Measurements from ENCODE around the gene NPY4R.
"Not testable (repeated sequence)": the region's sequence is repeated elsewhere in the genome, so short reads cannot be mapped to it uniquely, and the experiment has no call there.

NPY4R gene

GRCh38 chr10:46441837-46442278 lies 23.9 kb downstream of the NPY4R start:
- H3F3A ChIP-seq (ENCODE audit: insufficient read depth); H3K9me2 ChIP-seq (replicated peaks; ENCODE audit: insufficient read depth, low read length); H3K9ac ChIP-seq (ENCODE audit: low read length); H2AFZ ChIP-seq (ENCODE audit: low read depth, low read length, severe bottlenecking); H4K20me1 ChIP-seq (ENCODE audit: low read depth, low read length); H3K79me2 ChIP-seq (ENCODE audit: insufficient read depth, low read length); H3K4me2 ChIP-seq (ENCODE audit: low read depth, low read length, poor library complexity, severe bottlenecking); H3K27me3 ChIP-seq (ENCODE audit: low read length); H3K4me3 ChIP-seq (ENCODE audit: insufficient read depth, low read length, poor library complexity, severe bottlenecking); H3K36me3 ChIP-seq (ENCODE audit: low read length); H3K27ac ChIP-seq (ENCODE audit: low read depth, low read length); H3K9me3 ChIP-seq (ENCODE audit: insufficient read depth, low read length): not testable (repeated sequence)

DNA sequence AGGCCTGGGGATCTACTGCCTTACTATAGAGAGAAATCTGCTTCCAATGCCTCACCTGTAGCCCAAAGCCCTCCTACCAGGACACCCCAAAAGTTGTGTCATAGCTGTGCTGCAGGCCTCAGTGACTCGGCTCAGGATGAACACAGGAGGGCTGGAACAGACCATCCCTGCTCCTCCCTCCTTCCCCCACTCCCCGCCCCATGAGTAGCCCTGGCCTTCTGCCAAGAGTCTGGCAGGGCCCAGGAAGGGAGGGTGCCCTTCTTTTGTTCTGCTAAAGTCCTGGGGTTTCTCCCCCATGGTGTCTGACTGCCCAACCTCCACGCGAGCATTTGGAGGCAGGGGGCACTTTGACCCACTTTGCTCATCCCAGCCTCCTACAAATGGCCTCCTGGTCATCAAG lies 24.8 kb downstream of the NPY4R start:
- not testable (repeated sequence) for H3K9me3 ChIP-seq (ENCODE audit: insufficient read depth, low read length); H3K9me2 ChIP-seq (replicated peaks; ENCODE audit: insufficient read depth, low read length)

DNA sequence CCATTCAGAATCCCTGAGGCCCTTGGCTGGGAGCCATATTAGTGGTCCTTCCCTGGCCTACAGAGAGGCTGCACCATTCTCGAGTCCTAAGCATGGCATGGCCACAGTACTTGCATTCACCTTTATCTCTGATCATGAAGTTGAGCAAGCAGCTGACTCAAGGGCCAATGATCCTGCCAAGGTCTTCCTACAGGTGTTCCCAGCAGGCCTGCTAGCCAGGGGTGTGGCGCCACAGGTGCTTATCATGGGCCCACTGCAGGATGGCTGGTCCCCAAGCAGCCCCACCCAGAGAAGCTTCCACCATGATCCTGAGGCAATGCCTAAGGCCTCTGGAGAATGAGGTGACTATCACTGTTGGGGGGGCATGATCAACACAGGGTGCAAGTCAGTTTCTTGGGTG lies 42.2 kb downstream of the NPY4R start:
- not testable (repeated sequence) for H3K36me3 ChIP-seq (ENCODE audit: low read length); H3K27me3 ChIP-seq (ENCODE audit: low read length); H4K20me1 ChIP-seq (ENCODE audit: low read depth, low read length); H3K79me2 ChIP-seq (ENCODE audit: insufficient read depth, low read length); H3K4me3 ChIP-seq (ENCODE audit: insufficient read depth, low read length, poor library complexity, severe bottlenecking); H3K4me2 ChIP-seq (ENCODE audit: low read depth, low read length, poor library complexity, severe bottlenecking); H3K9me2 ChIP-seq (replicated peaks; ENCODE audit: insufficient read depth, low read length); H3K9ac ChIP-seq (ENCODE audit: low read length); H3K27ac ChIP-seq (ENCODE audit: low read depth, low read length); H3K9me3 ChIP-seq (ENCODE audit: insufficient read depth, low read length); H2AFZ ChIP-seq (ENCODE audit: low read depth, low read length, severe bottlenecking); H3F3A ChIP-seq (ENCODE audit: insufficient read depth)

More for the DNA sequence above, 24.8 kb downstream of the NPY4R start:
- H2AFZ ChIP-seq (ENCODE audit: low read depth, low read length, severe bottlenecking); H3K4me3 ChIP-seq (ENCODE audit: insufficient read depth, low read length, poor library complexity, severe bottlenecking); H4K20me1 ChIP-seq (ENCODE audit: low read depth, low read length); H3K79me2 ChIP-seq (ENCODE audit: insufficient read depth, low read length); H3K27ac ChIP-seq (ENCODE audit: low read depth, low read length); H3K27me3 ChIP-seq (ENCODE audit: low read length); H3K9ac ChIP-seq (ENCODE audit: low read length); H3F3A ChIP-seq (ENCODE audit: insufficient read depth); H3K36me3 ChIP-seq (ENCODE audit: low read length); H3K4me2 ChIP-seq (ENCODE audit: low read depth, low read length, poor library complexity, severe bottlenecking): not testable (repeated sequence)

DNA sequence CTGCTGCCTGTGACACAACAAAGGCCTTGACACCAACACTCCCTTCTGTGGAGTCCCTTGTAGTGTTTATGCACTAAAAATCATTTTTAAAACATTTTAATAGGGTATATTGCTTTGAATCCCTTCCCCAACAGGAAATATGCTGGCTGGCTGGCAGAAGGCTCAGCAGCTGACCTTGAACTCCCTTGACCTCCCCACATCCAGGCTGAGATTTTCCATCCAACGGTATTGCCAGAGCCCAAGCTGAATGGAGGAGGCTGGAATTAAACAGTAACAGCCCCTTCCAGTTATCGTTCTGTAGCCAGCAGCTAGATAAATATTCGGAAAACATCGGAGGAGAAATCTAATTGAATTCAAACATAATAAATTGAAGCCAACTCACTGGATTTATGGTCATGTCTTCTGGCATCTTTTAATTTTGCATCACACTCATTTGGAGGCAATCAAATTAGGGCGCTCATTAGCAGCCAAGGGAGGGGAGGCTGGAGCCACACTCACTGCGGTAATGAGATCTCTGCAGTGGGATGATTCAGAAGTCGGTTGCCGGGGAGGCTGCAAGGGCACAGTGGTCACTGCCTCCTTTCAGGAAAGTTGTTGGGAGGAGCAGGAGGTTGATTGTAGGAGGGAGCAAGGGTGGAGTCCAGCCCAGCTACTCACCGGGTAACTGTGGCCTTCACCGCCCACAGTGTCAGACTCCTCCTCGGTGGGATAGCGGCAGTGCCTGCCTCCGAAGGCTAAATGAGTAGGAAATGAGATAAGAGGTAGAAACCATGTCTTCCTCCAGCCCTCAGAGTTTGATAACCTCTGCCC lies 46.0 kb downstream of the NPY4R start:
- H3K9ac ChIP-seq (ENCODE audit: low read length); H3K79me2 ChIP-seq (ENCODE audit: insufficient read depth, low read length); H3K4me2 ChIP-seq (ENCODE audit: low read depth, low read length, poor library complexity, severe bottlenecking); H4K20me1 ChIP-seq (ENCODE audit: low read depth, low read length); H3K27me3 ChIP-seq (ENCODE audit: low read length); H3K36me3 ChIP-seq (ENCODE audit: low read length); H3K27ac ChIP-seq (ENCODE audit: low read depth, low read length); H3F3A ChIP-seq (ENCODE audit: insufficient read depth); H3K9me2 ChIP-seq (replicated peaks; ENCODE audit: insufficient read depth, low read length); H2AFZ ChIP-seq (ENCODE audit: low read depth, low read length, severe bottlenecking); H3K9me3 ChIP-seq (ENCODE audit: insufficient read depth, low read length); H3K4me3 ChIP-seq (ENCODE audit: insufficient read depth, low read length, poor library complexity, severe bottlenecking): not testable (repeated sequence)

GRCh38 chr10:46418283-46418682 lies 47.5 kb downstream of the NPY4R start:
- not testable (repeated sequence) for H3K27ac ChIP-seq (ENCODE audit: low read depth, low read length); H3K27me3 ChIP-seq (ENCODE audit: low read length); H3K36me3 ChIP-seq (ENCODE audit: low read length); H3F3A ChIP-seq (ENCODE audit: insufficient read depth); H4K20me1 ChIP-seq (ENCODE audit: low read depth, low read length); H3K9me3 ChIP-seq (ENCODE audit: insufficient read depth, low read length); H3K4me3 ChIP-seq (ENCODE audit: insufficient read depth, low read length, poor library complexity, severe bottlenecking); H3K4me2 ChIP-seq (ENCODE audit: low read depth, low read length, poor library complexity, severe bottlenecking); H3K9me2 ChIP-seq (replicated peaks; ENCODE audit: insufficient read depth, low read length); H3K9ac ChIP-seq (ENCODE audit: low read length); H3K79me2 ChIP-seq (ENCODE audit: insufficient read depth, low read length); H2AFZ ChIP-seq (ENCODE audit: low read depth, low read length, severe bottlenecking)

- H3K27me3 ChIP-seq (ENCODE audit: low read length); H4K20me1 ChIP-seq (ENCODE audit: low read depth, low read length); H3K79me2 ChIP-seq (ENCODE audit: insufficient read depth, low read length); H3K9me2 ChIP-seq (replicated peaks; ENCODE audit: insufficient read depth, low read length); H3K9me3 ChIP-seq (ENCODE audit: insufficient read depth, low read length); H3K27ac ChIP-seq (ENCODE audit: low read depth, low read length); H3K4me3 ChIP-seq (ENCODE audit: insufficient read depth, low read length, poor library complexity, severe bottlenecking); H2AFZ ChIP-seq (ENCODE audit: low read depth, low read length, severe bottlenecking); H3K9ac ChIP-seq (ENCODE audit: low read length); H3K36me3 ChIP-seq (ENCODE audit: low read length); H3K4me2 ChIP-seq (ENCODE audit: low read depth, low read length, poor library complexity, severe bottlenecking); H3F3A ChIP-seq (ENCODE audit: insufficient read depth): not testable (repeated sequence)
These were observed 50.5 kb downstream of the NPY4R start for GRCh38 chr10:46415291-46415690.

DNA sequence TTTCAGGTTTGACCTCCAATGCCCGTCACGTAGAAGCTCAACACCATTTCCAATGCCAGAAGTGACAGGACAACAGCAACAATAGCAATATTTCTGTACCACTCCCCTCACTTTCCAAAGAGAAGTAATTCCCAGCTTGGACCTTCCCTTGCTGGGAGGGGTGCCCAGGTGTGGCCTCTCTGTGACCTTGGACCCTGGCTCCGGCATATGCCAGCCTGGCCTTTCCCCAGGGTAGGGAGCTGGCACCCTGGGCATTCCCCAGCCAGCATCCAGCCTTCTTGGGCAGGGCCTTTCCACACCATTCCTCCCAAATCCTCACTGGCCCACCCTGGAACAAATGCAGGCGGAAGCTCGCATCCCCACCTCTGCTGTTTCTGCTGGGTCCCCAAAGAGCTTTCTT lies 53.1 kb downstream of the NPY4R start:
- not testable (repeated sequence) for H3K9me2 ChIP-seq (replicated peaks; ENCODE audit: insufficient read depth, low read length); H3K4me3 ChIP-seq (ENCODE audit: insufficient read depth, low read length, poor library complexity, severe bottlenecking); H4K20me1 ChIP-seq (ENCODE audit: low read depth, low read length); H3K9ac ChIP-seq (ENCODE audit: low read length); H3K79me2 ChIP-seq (ENCODE audit: insufficient read depth, low read length); H3K36me3 ChIP-seq (ENCODE audit: low read length); H3K27me3 ChIP-seq (ENCODE audit: low read length); H3F3A ChIP-seq (ENCODE audit: insufficient read depth); H2AFZ ChIP-seq (ENCODE audit: low read depth, low read length, severe bottlenecking); H3K4me2 ChIP-seq (ENCODE audit: low read depth, low read length, poor library complexity, severe bottlenecking); H3K9me3 ChIP-seq (ENCODE audit: insufficient read depth, low read length); H3K27ac ChIP-seq (ENCODE audit: low read depth, low read length)

GRCh38 chr10:46411123-46411522 lies 54.6 kb downstream of the NPY4R start:
- not testable (repeated sequence) for H3K27me3 ChIP-seq (ENCODE audit: low read length); H3K9me2 ChIP-seq (replicated peaks; ENCODE audit: insufficient read depth, low read length); H3F3A ChIP-seq (ENCODE audit: insufficient read depth); H3K36me3 ChIP-seq (ENCODE audit: low read length); H3K9ac ChIP-seq (ENCODE audit: low read length); H3K4me3 ChIP-seq (ENCODE audit: insufficient read depth, low read length, poor library complexity, severe bottlenecking); H3K9me3 ChIP-seq (ENCODE audit: insufficient read depth, low read length); H4K20me1 ChIP-seq (ENCODE audit: low read depth, low read length); H2AFZ ChIP-seq (ENCODE audit: low read depth, low read length, severe bottlenecking); H3K79me2 ChIP-seq (ENCODE audit: insufficient read depth, low read length); H3K27ac ChIP-seq (ENCODE audit: low read depth, low read length); H3K4me2 ChIP-seq (ENCODE audit: low read depth, low read length, poor library complexity, severe bottlenecking)
